HG03460 (cell line): ENCODE measurements around the gene B3GALT5.

Experiments used
- ATAC-seq: cut with Tn5 transposase; IDR thresholded peaks from one replicate; pipeline ENCODE4 v1.9.1; 2021; ENCODE audit not compliant: unreplicated experiment

B3GALT5 gene

DNA sequence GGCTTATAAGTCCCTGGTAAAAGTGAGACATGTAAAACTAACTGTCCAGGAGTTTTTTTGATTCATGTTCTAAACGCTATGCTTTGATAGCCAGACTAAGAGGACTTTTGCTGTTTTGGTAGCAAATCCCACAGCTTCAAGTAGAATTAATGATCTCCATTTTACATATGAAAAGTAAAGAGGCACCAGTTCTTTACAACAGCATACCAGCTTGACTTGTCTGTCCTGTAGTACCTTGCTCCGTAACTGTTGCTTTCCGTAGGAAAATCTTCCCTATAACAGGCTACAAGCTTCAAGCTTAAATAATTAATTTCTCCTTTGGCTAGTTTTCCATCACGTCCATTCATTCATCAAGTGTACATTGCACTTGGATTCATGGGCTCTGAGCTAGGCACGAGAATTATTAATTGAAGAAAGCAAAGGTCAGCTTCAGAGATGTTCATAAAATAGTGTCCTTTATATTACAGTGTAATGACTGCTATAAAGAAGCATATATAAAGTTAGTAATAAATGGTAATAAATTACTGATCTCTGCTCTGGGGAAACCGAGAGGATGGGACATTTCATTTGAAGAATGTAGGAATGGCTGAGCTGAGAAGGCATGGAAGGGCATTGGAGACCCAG, 29.2 kb downstream of the B3GALT5 start:
- no peak for ATAC-seq

DNA sequence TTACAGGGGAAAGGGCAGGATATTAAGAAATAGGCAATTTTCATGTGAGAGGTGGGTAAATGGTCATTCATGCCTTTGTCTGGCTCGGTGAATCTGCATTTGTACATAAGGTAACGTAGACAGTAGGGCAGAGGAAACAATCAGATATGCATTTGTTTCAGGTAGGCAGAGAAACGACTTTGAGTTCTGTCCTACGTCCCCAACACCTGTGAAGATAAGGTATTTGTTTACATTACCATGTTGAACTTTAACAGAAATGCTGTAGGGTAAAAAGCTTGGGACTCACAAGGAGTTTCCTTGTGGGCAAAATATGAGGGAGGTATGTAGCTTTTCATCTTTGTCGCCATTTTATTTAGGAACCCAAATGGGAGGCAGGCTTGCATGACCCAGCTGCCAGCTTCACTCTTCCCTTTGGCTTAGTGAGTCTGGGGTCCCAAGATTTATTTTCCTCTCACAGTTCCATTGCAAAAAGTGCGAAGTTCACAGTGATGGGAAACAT, 31.4 kb downstream of the B3GALT5 start:
- ATAC-seq: no peak

DNA sequence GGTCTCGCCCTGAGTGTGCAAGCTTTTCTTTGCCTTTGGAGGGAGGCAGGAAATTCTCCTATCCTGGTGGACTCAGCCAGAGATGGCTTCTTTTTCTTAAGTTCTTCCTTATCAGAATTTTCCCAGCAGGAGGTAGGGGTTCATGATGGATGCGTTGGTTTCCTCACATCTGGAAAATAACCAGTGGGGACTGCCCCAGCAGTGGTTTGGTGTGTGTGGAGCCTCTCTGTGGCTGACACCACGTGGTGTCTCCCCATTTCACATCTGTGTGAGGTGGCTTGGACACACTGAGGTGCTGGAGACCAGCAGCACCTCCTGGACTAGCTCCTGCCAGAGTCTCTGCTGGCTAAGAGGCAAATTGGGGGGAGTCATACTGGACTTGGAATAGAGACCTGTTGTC, 32.6 kb downstream of the B3GALT5 start:
- ATAC-seq: no peak

DNA sequence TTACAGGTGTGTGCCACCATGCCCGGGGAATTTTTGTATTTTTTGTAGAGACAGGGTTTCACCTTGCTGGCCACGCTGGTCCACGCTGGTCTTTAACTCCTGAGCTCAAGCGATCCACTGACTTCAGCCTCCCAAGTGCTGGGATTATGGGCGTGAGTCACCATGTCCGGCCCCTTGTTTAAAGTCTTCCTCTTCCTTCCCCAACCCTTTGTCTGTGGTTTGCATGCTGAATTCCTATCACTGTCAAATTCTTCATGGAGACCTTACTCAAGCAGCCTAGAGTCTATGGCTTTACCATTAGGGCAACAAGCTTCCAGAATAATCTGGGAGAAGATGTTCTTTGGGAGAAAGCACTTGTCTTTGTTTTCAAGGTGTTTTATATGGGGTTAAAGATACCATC, 34.7 kb downstream of the B3GALT5 start:
- no peak for ATAC-seq

DNA sequence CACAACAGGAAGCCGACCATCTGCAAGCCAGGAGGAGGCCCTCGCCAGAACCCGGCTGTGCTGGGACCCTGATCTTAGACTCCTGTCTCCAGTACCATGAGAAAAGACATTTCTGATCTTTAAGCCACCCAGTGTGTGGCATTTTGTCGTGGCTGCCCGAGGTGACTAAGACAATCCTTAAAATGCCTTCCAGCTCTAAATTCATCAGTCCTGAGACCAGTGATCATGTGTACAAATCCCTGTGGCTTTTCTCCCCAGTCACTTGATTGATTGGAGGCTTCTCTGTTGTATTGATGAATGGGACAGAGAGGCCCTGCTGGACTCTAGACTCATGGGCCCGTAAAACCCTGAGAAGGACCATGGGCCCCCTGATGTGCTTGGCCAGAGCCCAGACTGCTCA, 36.1 kb downstream of the B3GALT5 start:
- no peak for ATAC-seq

DNA sequence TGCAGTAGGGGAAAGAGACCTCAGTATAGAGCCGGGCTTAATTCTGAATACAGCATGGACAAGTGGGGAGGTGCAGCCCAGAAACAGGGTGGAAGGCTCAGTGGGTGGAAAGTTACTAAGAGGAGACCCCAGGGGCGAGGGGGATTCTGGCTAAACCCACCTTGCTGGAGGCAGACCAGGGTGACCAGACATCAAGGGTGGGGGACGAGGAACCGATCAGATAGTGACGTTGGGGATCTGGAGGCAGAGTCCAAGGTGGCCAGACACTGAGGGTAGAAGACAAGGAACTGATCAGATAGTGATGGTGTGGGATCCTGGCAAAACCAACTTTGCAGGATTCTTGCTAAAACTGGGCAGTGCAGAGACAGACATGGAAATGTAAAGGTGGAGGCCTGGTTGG, 36.8 kb downstream of the B3GALT5 start:
- ATAC-seq: no peak

DNA sequence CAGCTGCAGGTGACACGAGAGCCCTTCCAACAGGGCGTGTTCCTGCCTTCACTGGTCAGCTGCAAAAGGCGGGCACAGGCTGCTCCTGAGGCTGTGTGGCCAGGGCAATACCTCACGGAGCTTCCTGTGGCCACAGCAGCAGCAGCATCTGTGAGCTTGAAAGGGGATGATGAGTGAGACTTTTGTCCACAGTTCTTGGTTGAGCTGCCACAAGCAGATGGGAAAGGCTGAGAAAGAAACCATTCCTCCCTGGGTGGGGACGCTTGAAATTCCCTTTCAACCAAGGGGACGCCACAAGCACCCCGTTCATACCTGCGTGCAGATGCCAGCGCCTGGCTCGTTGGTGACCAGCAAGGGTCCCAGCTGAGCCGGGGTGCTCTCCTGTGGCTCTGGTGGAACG, 37.6 kb downstream of the B3GALT5 start:
- ATAC-seq: no peak

DNA sequence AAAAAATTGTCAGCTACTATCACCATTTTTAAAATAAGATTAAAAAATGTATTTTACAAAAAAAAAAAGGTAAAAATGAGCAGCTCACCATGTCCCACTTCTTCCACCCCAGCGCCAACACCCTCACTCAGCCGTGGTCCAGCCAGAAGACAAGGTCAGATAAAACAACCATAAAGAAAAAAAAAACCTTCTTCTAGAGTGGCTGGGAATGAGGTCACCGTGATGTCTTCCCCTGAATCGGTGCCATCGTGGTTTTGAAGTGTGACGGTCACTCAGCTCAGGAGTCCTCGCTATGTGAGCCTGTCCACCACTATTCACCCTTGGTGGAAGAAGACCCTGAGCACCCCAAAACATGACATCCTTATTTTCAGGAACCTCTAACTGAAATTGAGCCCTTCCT, 38.1 kb downstream of the B3GALT5 start:
- ATAC-seq: no peak

DNA sequence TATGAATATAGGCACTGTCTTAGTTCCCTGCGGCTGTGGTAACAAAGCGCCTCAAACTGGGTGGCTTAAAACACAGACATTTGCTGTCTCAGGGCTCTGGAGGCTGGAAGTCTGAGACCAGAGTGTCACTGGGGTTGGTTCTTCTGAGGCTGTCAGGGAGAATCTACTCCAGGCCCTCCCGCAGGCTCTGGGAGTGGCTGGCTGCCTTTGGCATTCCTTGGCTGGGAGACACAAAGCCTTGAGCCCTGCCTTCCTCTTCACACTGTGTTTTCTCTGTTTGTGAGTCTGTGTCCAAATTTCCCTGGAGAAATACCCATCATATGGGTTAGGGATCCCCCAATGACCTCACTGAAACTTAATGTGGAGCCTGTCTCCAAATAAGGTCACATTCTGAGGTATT, 38.5 kb downstream of the B3GALT5 start:
- no peak for ATAC-seq

DNA sequence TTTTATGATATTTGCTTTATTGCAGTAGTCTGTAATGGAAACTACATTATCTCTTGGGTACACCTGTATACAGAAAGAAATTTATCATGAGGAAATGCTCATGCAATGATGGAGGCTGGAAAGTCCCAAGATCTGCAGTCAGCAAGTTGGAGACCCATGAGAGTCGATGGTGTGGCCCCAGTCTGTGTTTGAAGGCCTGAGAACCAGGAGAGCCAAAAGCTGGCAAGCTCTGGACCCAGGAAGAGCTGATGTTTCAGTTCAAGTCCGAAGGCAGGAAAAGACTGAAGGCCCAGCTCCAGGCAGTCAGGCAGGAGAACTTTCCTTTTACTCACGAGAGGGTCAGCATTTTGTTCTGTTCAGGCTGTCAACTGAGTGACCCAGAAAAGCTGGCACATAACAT, 42.2 kb downstream of the B3GALT5 start:
- no peak for ATAC-seq

DNA sequence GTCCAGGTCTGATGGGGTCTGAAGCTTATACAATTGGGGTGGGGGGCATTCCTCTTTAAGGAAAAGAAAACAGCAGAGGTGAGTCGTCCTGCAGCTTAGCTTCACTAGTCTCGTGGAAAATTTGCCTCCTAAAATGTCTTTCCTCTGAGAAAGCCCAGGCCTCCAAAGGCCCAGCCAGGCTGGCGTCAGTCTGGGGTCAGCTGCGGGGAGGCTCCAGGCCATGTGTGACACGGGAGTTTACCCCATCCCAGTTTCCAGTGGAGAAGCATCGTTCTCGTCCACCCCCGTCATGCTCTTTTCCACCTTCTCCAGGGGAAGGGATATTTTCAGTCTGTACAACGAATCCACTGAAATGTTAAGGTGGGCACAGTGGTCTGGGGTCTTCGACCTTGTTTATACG, 42.8 kb downstream of the B3GALT5 start:
- no peak for ATAC-seq

DNA sequence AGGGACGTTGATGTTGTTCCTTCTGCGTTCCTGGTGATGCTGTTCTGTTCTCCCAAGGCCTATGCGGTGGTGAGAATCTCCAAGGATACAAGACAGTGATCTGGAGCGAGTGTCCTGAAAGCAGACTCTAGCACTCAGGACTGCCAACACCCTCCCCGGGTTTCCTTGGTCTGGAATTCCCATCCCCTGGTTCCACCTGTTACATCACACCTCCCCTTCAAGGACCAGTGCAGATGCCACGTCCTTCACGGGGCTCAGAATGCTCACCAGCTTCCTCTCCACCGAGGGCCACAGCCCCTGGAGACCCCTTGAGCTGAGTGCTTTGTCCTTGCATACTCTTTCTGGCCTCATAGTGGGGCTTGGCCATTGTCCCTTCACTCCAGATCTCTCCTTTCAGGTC, 43.5 kb downstream of the B3GALT5 start:
- ATAC-seq: no peak

DNA sequence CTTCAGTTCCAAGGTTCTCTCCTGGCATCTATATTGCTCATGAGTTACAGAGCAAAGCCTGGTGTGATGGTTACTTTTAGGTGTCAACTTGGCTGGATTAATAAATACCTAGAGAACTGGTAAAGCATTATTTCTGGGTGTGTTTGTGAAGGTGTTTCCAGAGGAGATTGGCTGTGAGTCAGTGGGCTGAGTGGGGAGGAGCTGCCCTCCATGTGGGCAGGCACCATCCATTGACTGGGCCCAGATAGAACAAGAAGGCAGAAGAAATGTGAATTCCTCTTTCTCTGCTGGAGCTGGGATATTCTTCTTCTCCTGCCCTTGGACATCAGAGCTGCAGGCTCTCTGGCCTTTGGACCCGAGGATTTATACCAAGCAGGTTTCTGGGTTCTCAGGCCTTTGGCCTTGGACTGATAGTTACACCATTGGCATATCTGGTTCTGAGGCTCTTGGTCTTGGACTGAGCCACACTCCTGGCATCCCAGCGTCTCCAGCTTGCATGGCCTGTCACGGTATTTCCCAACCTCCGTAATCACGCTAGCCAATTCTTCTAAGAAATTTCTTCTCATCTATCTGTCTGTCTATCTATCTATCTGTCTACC, 44.5 kb downstream of the B3GALT5 start:
- no peak for ATAC-seq

DNA sequence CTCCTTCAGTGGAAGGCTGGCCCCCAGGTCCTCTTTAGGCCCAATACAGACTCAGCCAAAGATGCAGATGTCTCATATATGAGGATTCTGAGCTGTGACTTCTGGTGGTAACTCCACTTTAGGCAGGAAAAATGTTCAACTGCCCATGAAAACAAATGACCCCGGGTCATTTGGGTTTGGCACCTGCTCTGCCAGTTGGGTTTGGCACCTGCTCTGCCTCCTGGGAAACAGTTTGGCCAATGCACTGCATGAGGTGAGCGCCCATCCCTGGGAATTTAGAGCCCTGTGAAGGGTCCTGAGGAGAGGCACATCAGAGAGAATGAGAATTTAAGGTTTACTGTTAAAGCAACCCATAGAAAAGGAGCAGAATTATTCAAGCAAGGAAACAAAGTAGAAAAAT, 45.3 kb downstream of the B3GALT5 start:
- ATAC-seq: no peak

DNA sequence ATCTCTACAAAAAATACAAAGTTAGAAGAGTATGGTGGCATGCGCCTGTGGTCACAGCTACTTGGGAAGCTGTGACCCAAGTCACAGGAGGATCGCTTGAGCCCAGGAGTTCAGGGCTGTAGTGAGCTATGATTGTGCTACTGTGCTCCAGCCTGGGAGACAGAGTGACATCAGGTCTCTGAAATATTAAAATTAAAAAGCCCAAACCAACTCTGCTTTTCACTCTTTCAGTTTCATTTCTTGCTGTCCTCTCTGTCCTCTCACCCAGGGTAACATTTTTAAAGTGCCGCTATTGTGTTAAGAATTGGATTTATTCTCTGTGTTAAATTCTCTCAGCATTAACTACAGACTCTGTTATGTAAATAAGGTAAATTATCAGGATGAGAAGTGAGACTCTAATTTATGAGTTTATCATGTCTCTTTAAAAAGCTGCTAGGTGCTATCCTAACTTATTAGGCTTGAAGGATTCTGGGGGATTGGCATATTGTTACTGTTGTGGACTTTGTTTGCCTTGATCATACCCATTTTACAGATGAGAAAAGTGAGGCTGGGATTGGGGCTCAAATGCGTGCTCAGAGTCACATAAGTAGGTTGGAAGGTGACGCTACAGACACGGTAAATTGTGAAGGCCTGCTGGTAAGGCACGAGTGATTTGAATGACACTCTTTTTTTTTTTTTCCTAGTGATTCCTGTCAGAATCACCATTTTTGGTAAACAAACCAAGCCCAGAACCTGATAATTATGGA, 46.5 kb downstream of the B3GALT5 start:
- no peak for ATAC-seq

DNA sequence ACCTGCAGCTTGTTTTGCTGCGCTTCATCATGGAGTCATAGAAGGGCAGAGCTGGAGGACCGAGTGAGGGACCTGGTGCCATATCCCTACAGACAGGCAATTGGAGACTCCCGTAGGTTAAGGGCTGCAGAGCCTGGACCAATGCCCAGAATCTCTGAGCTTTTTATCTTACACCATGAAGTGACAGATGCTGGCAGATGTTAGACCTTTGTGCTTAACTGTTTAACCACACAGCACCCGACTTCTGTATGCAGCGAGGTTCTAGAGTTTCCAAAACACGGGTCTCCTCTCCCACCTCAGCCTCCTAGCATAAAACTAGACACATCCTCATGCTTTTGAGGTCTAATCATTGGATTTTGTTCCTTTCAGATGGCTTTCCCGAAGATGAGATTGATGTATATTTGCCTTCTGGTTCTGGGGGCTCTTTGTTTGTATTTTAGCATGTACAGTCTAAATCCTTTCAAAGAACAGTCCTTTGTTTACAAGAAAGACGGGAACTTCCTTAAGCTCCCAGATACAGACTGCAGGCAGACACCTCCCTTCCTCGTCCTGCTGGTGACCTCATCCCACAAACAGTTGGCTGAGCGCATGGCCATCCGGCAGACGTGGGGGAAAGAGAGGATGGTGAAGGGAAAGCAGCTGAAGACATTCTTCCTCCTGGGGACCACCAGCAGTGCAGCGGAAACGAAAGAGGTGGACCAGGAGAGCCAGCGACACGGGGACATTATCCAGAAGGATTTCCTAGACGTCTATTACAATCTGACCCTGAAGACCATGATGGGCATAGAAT, 47.6 kb downstream of the B3GALT5 start:
- ATAC-seq: no peak

DNA sequence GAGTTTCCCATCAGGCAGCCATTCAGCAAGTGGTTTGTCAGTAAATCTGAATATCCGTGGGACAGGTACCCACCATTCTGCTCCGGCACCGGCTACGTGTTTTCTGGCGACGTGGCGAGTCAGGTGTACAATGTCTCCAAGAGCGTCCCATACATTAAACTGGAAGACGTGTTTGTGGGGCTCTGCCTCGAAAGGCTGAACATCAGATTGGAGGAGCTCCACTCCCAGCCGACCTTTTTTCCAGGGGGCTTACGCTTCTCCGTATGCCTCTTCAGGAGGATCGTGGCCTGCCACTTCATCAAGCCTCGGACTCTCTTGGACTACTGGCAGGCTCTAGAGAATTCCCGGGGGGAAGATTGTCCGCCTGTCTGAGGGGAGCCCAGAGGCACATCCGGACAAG, 48.4 kb downstream of the B3GALT5 start:
- ATAC-seq: no peak

DNA sequence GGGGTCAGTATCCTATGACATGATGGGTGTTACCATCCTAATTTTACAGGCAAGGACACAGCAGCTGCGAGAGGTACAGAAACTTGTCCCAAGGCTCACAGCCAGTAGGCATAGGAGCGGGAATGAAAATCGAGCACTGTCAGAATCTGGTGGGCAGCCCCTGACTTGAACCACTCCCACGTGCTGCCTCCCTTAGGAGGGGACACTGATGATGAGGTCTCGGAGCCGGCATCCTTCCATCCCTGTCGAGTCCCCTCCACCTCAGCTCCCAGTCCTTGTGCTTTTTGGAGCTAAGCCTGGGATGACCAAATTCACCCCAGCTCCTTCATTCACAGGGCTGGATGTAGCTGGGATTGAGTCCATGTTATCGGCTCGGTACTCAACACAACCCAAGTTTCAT, 49.0 kb downstream of the B3GALT5 start:
- ATAC-seq: no peak

DNA sequence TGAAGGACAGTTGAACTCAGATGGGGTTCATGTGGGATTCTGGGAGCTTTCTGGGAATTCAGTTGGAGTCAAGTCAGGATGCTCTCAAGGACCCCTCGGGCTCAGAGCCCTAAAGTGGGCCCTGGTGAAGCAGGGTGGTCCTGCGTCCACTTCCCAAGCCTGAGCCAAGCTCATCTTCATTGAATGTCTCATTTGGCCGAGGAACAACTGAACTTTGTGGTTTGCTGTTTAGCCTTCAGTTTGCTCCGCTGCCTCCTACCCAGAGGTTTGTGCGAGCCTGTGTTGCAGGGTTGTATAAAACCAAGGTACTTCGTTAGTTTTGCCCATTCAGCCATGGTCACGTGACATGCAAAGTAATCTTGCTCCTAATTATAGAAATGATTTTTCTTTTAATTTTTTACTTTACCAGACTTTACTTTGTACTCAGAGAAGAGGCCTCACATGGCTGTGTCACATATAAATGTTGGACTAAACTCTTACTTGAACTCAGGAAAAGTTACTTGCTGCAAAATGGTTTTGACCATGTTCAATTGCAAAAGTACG, 49.7 kb downstream of the B3GALT5 start:
- ATAC-seq: no peak

DNA sequence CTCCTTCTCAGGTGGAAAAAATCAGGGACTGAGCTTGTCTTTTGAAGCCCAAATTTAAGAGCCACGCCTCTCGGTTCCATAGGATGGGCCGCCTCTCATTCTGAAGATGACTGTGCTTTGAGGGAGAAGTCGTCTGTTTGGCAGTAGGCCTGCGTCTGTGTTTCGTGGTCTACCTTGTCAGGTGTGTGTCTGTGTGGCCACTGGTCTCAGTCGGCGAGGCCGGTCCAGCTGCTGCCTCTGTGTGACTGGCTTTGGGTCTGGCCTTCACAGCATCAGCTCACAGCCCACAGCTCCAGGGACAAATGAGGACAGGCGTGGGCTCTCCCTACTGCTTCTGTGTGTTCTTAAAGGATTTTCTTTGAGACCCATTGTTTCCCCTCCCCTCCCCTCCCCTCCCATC, 50.3 kb downstream of the B3GALT5 start:
- ATAC-seq: no peak

DNA sequence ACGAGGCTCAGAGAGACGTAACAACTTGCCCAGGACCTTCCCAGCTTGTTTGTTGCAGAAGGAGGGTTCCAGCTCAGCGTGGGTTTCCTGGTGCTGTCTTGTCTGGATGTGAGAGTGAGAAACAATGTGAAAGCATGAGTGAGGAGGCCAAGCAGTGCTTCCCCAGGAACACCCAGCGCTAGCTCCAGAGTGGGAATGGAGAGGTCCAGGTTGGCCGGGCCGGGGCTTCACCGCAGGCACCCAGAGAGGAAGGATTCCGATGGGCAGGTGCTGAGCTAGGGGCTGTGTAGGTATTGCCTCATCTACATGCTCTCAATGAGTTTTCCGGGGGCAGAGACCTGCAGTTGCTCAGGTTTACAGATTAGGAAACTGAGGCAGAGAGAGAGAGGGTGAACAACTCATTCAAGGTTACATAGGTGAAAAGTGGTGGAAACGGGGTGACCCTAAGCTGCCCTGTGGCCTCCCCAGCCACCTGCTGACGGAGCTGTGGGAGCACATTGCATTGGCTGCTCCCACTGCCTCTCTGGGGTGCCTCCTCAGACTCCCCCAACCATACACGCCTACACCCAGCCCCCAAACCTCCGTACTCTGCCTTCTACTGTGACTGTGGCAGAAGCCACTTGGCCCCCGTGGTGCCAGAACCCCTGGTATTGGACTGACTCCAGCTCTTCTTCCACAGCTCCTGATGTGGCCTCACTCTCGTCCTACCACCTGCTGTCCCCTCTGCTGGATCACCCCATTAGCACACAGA, 51.2 kb downstream of the B3GALT5 start:
- no peak for ATAC-seq
